T-helper 2 cell (primary cell): ENCODE results near the gene GCSAML.

Experiments used
- DNase-seq, 5 experiments: peaks; one replicate each; pipeline versions ENCODE4 v3.0.0 to v3.0.0-alpha.2; 2012 to 2022

The GCSAML gene

GRCh38 chr1:247574664-247575063 lies 25.7 kb downstream of the GCSAML start:
- DNase-seq = no peak

GRCh38 chr1:247576514-247576913 lies 27.6 kb downstream of the GCSAML start:
- peak in 1 of 5 experiments; percentile 9 for DNase-seq

- DNase-seq = no peak
These were observed 30.1 kb downstream of the GCSAML start for GRCh38 chr1:247578946-247579460.

GRCh38 chr1:247588060-247588459 lies 39.1 kb downstream of the GCSAML start, which contains the start of gene OR2G2:
TSS of gene OR2G2 (plus strand) at chr1:247588360. CDS start at chr1:247588360, 0 bp downstream.
- no peak for DNase-seq

GRCh38 chr1:247605286-247605685 lies 56.4 kb downstream of the GCSAML start, which contains the start of gene OR2G3:
TSS of gene OR2G3 (plus strand) at chr1:247605586. CDS start at chr1:247605586, 0 bp downstream.
- DNase-seq = no peak

- DNase-seq = no peak
These were observed 64.5 kb downstream of the GCSAML start for GRCh38 chr1:247613405-247613804.

GRCh38 chr1:247614625-247615024 lies 65.7 kb downstream of the GCSAML start:
- no peak for DNase-seq
